Measurements from ENCODE around the gene ZNF776.
"Not testable (repeated sequence)": the region's sequence is repeated elsewhere in the genome, so short reads cannot be mapped to it uniquely, and the experiment has no call there.

Gene ZNF776

GRCh38 chr19:57779220-57779845, 32.7 kb downstream of the ZNF776 start:
- no peak for DNase-seq

- no peak for DNase-seq
Observed at GRCh38 chr19:57786286-57786685, 39.7 kb downstream of the ZNF776 start.

- DNase-seq: no peak
Observed at GRCh38 chr19:57786906-57787305, 40.3 kb downstream of the ZNF776 start.

GRCh38 chr19:57788114-57788692, 41.6 kb downstream of the ZNF776 start:
- DNase-seq: no peak

- no peak for DNase-seq
Observed at GRCh38 chr19:57789288-57789687, 42.7 kb downstream of the ZNF776 start.

- not testable (repeated sequence) for DNase-seq
Observed at GRCh38 chr19:57796580-57796979, 50.0 kb downstream of the ZNF776 start.

GRCh38 chr19:57800696-57801095, 54.1 kb downstream of the ZNF776 start:
- no peak for DNase-seq

GRCh38 chr19:57802269-57802668, 55.7 kb downstream of the ZNF776 start:
- DNase-seq: no peak

GRCh38 chr19:57803265-57803593, 56.6 kb downstream of the ZNF776 start:
- no peak for DNase-seq

GRCh38 chr19:57803594-57804325, 57.1 kb downstream of the ZNF776 start:
- DNase-seq: no peak

GRCh38 chr19:57807541-57807940, 60.9 kb downstream of the ZNF776 start:
- no peak for DNase-seq
